HEK293 (cell line): ENCODE data around the gene MYOM1.

Experiments used
- KLF9 ChIP-seq: fragments of 450-650 bp; formaldehyde crosslinking; IDR thresholded peaks from 2 replicates; pipeline ENCODE4 v1.5.1; 2016; ENCODE audit warnings: missing biosample characterization, missing genetic modification characterization, low read depth
- MYNN ChIP-seq: fragments of 450-650 bp; formaldehyde crosslinking; IDR thresholded peaks from 2 replicates; pipeline ENCODE4 v1.5.1; 2016; ENCODE audit warnings: missing biosample characterization, missing genetic modification characterization, borderline replicate concordance
- ZNF2 ChIP-seq: fragments of 450-650 bp; formaldehyde crosslinking; IDR thresholded peaks from 2 replicates; pipeline ENCODE4 v1.5.1; 2016; ENCODE audit warnings: missing biosample characterization, missing genetic modification characterization
- ZNF830 ChIP-seq: fragments of 450-650 bp; IDR thresholded peaks from 2 replicates; pipeline ENCODE4 v1.5.0; 2018; ENCODE audit warnings: missing biosample characterization, missing genetic modification characterization, low read depth, mild to moderate bottlenecking, moderate library complexity
- TF ChIP-seq, protein P1 (sequence below): fragments of 450-650 bp; formaldehyde crosslinking; IDR thresholded peaks from 2 replicates; pipeline ENCODE4 v1.5.1; 2016; ENCODE audit warnings: missing biosample characterization, missing genetic modification characterization
- TF ChIP-seq, protein P2 (sequence below): fragments of 450-650 bp; formaldehyde crosslinking; IDR thresholded peaks from 2 replicates; pipeline ENCODE4 v1.5.1; 2016; ENCODE audit warnings: missing biosample characterization, missing genetic modification characterization
- TF ChIP-seq, protein P3 (sequence below): fragments of 450-650 bp; formaldehyde crosslinking; IDR thresholded peaks from 2 replicates; pipeline ENCODE4 v1.5.1; 2016; ENCODE audit warnings: missing biosample characterization, missing genetic modification characterization
- TF ChIP-seq, protein P4 (sequence below): sonication (generic); formaldehyde crosslinking; IDR thresholded peaks from 2 replicates; pipeline ENCODE4 v1.8.1; 2022; ENCODE audit warnings: mild to moderate bottlenecking, moderate library complexity, missing genetic modification reagents

DNA sequence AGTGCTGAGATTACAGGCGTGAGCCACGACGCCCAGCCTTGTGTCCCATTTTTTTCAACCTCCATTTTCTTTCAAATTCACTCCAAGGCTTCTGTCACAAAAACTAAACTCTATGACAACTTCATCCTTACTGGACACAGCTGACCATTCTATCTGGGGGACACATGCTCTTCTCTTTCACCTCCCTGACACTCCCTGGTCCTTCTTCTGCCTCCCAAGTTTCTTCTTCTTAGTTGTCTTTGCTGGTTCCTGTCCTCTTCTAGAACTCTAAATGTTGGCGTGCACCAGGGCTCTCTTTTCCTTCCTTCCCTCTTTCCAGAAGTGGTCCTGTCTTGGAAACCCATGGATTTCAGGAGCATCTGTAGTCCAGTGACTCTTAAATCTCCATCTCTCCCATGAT is 166.7 kb downstream of the MYOM1 start:
- TF ChIP-seq, protein P1, sequence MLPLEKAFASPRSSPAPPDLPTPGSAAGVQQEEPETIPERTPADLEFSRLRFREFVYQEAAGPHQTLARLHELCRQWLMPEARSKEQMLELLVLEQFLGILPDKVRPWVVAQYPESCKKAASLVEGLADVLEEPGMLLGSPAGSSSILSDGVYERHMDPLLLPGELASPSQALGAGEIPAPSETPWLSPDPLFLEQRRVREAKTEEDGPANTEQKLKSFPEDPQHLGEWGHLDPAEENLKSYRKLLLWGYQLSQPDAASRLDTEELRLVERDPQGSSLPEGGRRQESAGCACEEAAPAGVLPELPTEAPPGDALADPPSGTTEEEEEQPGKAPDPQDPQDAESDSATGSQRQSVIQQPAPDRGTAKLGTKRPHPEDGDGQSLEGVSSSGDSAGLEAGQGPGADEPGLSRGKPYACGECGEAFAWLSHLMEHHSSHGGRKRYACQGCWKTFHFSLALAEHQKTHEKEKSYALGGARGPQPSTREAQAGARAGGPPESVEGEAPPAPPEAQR (tag by site-specific recombination) = no peak
- TF ChIP-seq MYNN (no peak), ZNF830 (tag by site-specific recombination) (no peak), ZNF2 (tag by site-specific recombination) (no peak), KLF9 (tag by site-specific recombination) (no peak)
- TF ChIP-seq, protein P2, sequence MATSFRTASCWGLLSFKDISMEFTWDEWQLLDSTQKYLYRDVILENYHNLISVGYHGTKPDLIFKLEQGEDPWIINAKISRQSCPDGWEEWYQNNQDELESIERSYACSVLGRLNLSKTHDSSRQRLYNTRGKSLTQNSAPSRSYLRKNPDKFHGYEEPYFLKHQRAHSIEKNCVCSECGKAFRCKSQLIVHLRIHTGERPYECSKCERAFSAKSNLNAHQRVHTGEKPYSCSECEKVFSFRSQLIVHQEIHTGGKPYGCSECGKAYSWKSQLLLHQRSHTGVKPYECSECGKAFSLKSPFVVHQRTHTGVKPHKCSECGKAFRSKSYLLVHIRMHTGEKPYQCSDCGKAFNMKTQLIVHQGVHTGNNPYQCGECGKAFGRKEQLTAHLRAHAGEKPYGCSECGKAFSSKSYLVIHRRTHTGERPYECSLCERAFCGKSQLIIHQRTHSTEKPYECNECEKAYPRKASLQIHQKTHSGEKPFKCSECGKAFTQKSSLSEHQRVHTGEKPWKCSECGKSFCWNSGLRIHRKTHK (tag by site-specific recombination) = no peak
- TF ChIP-seq, protein P3, sequence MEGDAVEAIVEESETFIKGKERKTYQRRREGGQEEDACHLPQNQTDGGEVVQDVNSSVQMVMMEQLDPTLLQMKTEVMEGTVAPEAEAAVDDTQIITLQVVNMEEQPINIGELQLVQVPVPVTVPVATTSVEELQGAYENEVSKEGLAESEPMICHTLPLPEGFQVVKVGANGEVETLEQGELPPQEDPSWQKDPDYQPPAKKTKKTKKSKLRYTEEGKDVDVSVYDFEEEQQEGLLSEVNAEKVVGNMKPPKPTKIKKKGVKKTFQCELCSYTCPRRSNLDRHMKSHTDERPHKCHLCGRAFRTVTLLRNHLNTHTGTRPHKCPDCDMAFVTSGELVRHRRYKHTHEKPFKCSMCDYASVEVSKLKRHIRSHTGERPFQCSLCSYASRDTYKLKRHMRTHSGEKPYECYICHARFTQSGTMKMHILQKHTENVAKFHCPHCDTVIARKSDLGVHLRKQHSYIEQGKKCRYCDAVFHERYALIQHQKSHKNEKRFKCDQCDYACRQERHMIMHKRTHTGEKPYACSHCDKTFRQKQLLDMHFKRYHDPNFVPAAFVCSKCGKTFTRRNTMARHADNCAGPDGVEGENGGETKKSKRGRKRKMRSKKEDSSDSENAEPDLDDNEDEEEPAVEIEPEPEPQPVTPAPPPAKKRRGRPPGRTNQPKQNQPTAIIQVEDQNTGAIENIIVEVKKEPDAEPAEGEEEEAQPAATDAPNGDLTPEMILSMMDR (tag by site-specific recombination) = no peak
- TF ChIP-seq, protein P4, sequence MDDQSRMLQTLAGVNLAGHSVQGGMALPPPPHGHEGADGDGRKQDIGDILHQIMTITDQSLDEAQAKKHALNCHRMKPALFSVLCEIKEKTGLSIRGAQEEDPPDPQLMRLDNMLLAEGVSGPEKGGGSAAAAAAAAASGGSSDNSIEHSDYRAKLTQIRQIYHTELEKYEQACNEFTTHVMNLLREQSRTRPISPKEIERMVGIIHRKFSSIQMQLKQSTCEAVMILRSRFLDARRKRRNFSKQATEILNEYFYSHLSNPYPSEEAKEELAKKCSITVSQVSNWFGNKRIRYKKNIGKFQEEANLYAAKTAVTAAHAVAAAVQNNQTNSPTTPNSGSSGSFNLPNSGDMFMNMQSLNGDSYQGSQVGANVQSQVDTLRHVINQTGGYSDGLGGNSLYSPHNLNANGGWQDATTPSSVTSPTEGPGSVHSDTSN = no peak
